NCI-H82 treated with DMSO at 0.1 percent for 48 hours (cell line): Measurements from ENCODE around the gene PVRIG.
A peak's percentile ranks its signal among the peaks of the same experiment; 100 is the strongest.
"Not testable (repeated sequence)": the region's sequence is repeated elsewhere in the genome, so short reads cannot be mapped to it uniquely, and the experiment has no call there.

Experiments
- DNase-seq: peaks from one replicate; lab custom pipeline; 2025; ENCODE audit not compliant: unreplicated experiment; lab: John Stamatoyannopoulos, UW

Gene PVRIG

GRCh38 chr7:100224891-100225290 lies 5.1 kb downstream of the PVRIG start:
- DNase-seq = not testable (repeated sequence)

- DNase-seq = not testable (repeated sequence)
Observed at GRCh38 chr7:100234660-100235317, 15.0 kb downstream of the PVRIG start.

- DNase-seq = not testable (repeated sequence)
Observed at GRCh38 chr7:100239975-100240374, 20.2 kb downstream of the PVRIG start.

GRCh38 chr7:100243385-100243784 lies 23.6 kb downstream of the PVRIG start:
- not testable (repeated sequence) for DNase-seq

- not testable (repeated sequence) for DNase-seq
Observed at GRCh38 chr7:100244988-100245605, 25.3 kb downstream of the PVRIG start.

GRCh38 chr7:100246121-100246864 lies 26.5 kb downstream of the PVRIG start:
- DNase-seq = not testable (repeated sequence)

GRCh38 chr7:100246865-100247137 lies 27.1 kb downstream of the PVRIG start:
- DNase-seq = not testable (repeated sequence)

GRCh38 chr7:100247152-100247757 lies 27.5 kb downstream of the PVRIG start:
- peak; percentile 24 for DNase-seq

- DNase-seq = no peak
Observed at GRCh38 chr7:100248483-100248882, 28.7 kb downstream of the PVRIG start.

- no peak for DNase-seq
Observed at GRCh38 chr7:100257017-100257416, 37.3 kb downstream of the PVRIG start.

- DNase-seq = not testable (repeated sequence)
Observed at GRCh38 chr7:100259984-100260383, 40.2 kb downstream of the PVRIG start.

GRCh38 chr7:100262896-100263295 lies 43.1 kb downstream of the PVRIG start:
- not testable (repeated sequence) for DNase-seq

GRCh38 chr7:100264223-100264622 lies 44.5 kb downstream of the PVRIG start:
- DNase-seq = not testable (repeated sequence)

- not testable (repeated sequence) for DNase-seq
Observed at GRCh38 chr7:100264669-100265165, 45.0 kb downstream of the PVRIG start.

GRCh38 chr7:100265851-100266250 lies 46.1 kb downstream of the PVRIG start:
- not testable (repeated sequence) for DNase-seq

- no peak for DNase-seq
Observed at GRCh38 chr7:100266576-100267354, 47.0 kb downstream of the PVRIG start.

GRCh38 chr7:100267648-100268047 lies 47.9 kb downstream of the PVRIG start:
- DNase-seq = no peak

GRCh38 chr7:100268882-100269281 lies 49.1 kb downstream of the PVRIG start:
- not testable (repeated sequence) for DNase-seq

- DNase-seq = not testable (repeated sequence)
Observed at GRCh38 chr7:100269306-100270045, 49.7 kb downstream of the PVRIG start.
